Ecto neural progenitor cell (in vitro differentiated cells): Measurements from ENCODE around the gene MPPED2.

ENCODE experiments used
- DNase-seq: peaks from one replicate; pipeline ENCODE4 v3.0.0-alpha.2; 2018; ENCODE audit warnings: low spot score

MPPED2 gene

DNA sequence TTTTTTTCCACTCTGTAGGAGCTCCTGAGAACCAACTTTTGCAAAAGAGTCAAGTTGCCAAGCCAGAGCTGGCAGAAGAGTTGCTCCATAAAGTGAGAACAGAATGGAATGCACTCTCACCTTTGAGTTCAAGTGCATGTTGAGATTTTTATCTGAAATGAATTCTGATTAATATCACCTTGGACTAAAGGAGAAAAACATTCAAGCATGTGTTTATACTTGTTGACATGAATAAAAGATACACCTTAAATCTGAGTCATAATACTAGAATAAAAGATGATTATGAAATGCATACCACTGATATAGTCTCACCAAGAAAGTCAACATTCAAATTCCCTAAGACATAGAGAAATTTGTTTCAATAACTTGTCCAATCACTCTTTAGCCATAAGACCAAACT is 225.4 kb downstream of the MPPED2 start:
- no peak for DNase-seq
